Uterus (tissue), 2 donors: Measurements from ENCODE around the gene ASTN2.

Experiments
- POLR2A ChIP-seq, 2 donors: fragments of 450-650 bp; IDR thresholded peaks; one replicate each; pipeline ENCODE4 v1.6.1; 2016; ENCODE audit warnings: antibody characterized with exemption in 2 of 2, mild to moderate bottlenecking in 1 of 2, moderate library complexity in 1 of 2
- TF ChIP-seq, protein P1 (sequence below), 4 experiments: fragments of 200-600 bp in 2 of 4; fragments of 450-650 bp in 2 of 4; sonication (generic) in 2 of 4; IDR thresholded peaks; one replicate each; pipeline ENCODE4 v1.5.1; 2016 to 2019; ENCODE audit warnings: antibody characterized with exemption in 4 of 4, mild to moderate bottlenecking in 2 of 4, moderate library complexity in 1 of 4

DNA sequence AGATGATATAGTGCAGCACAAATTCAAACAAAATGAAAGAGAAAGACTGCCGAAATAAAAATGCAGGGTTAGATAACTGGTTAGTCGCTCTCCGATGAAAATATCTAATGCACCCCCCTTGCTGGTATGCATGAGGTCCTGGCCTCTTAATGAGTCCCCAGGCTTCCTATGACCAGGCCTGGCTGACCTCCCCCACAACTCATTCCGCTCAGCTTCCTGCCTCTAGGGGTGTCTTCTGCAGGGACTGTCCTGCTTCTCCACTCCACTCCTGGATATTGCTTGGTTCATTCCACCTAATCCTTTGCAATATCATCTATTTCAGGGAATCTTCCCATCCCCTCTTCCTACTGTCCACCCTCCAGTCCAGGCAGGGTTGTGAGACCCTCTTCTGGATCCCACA lies 341.8 kb downstream of the ASTN2 start:
- TF ChIP-seq POLR2A (IDR thresholded peaks at IDR 0.05) = no peak
- TF ChIP-seq, protein P1, sequence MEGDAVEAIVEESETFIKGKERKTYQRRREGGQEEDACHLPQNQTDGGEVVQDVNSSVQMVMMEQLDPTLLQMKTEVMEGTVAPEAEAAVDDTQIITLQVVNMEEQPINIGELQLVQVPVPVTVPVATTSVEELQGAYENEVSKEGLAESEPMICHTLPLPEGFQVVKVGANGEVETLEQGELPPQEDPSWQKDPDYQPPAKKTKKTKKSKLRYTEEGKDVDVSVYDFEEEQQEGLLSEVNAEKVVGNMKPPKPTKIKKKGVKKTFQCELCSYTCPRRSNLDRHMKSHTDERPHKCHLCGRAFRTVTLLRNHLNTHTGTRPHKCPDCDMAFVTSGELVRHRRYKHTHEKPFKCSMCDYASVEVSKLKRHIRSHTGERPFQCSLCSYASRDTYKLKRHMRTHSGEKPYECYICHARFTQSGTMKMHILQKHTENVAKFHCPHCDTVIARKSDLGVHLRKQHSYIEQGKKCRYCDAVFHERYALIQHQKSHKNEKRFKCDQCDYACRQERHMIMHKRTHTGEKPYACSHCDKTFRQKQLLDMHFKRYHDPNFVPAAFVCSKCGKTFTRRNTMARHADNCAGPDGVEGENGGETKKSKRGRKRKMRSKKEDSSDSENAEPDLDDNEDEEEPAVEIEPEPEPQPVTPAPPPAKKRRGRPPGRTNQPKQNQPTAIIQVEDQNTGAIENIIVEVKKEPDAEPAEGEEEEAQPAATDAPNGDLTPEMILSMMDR (IDR thresholded peaks at IDR 0.05) = no peak
